Measurements from ENCODE around the gene SBNO2. TPM values are rescaled to one million over a fixed set of nuclear protein-coding genes. Genes with fewer than 3 reads are reported as not detected.

The SBNO2 gene
- total and polyA plus RNA-seq, 9 of the 15 experiments (the other 6 are each of a cell fraction or from before 2014, with no cell fraction given), result 0.01 to 46.2 (median 6.7) TPM

GRCh38 chr19:1067341-1067957 lies 106.6 kb downstream of the SBNO2 start (continued):
- TF ChIP-seq RBFOX2 (IDR thresholded peaks at IDR 0.05; ENCODE audit: low read depth, low read length), result peak; percentile 19; the same call in 1 of the 2 replicates
- TF ChIP-seq POLR2G (IDR thresholded peaks at IDR 0.05; ENCODE audit: low read depth, low read length), result 0 out of 2 replicates have a peak, but pooled peaks have one; percentile 4
- no peak for TF ChIP-seq NELFE (IDR thresholded peaks at IDR 0.05; ENCODE audit: insufficient read depth, insufficient read length)
- TF ChIP-seq, protein P1, sequence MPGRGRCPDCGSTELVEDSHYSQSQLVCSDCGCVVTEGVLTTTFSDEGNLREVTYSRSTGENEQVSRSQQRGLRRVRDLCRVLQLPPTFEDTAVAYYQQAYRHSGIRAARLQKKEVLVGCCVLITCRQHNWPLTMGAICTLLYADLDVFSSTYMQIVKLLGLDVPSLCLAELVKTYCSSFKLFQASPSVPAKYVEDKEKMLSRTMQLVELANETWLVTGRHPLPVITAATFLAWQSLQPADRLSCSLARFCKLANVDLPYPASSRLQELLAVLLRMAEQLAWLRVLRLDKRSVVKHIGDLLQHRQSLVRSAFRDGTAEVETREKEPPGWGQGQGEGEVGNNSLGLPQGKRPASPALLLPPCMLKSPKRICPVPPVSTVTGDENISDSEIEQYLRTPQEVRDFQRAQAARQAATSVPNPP (IDR thresholded peaks at IDR 0.05; ENCODE audit: borderline replicate concordance, insufficient read depth, insufficient read length), result no peak
- TF ChIP-seq, protein P2, sequence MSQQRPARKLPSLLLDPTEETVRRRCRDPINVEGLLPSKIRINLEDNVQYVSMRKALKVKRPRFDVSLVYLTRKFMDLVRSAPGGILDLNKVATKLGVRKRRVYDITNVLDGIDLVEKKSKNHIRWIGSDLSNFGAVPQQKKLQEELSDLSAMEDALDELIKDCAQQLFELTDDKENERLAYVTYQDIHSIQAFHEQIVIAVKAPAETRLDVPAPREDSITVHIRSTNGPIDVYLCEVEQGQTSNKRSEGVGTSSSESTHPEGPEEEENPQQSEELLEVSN (IDR thresholded peaks at IDR 0.05; ENCODE audit: borderline replicate concordance in 1 of 2, extremely low read depth in 1 of 2, insufficient read depth in 1 of 2, insufficient read length in 1 of 2, low read depth in 1 of 2, low read length in 1 of 2, poor library complexity in 1 of 2, severe bottlenecking in 1 of 2), result peak in 1 of 2 experiments; percentile 9
- no peak for TF ChIP-seq CGGBP1 (CRISPR knock-in tag; IDR thresholded peaks at IDR 0.05)
